ENCODE measurements around the gene PEAR1.

PEAR1 gene

GRCh38 chr1:156935505-156936128 is 42.1 kb downstream of the PEAR1 start:
- DNase-seq (ENCODE audit: low read depth in 1 of 2, low spot score in 1 of 2): no peak

- no peak for DNase-seq (ENCODE audit: low read depth in 1 of 2, low spot score in 1 of 2)
Measured at GRCh38 chr1:156936191-156936590, 42.7 kb downstream of the PEAR1 start.

- no peak for DNase-seq (ENCODE audit: low read depth in 1 of 2, low spot score in 1 of 2)
Measured at GRCh38 chr1:156936721-156937220, 43.3 kb downstream of the PEAR1 start.

GRCh38 chr1:156937883-156938282 is 44.4 kb downstream of the PEAR1 start:
- no peak for DNase-seq (ENCODE audit: low read depth in 1 of 2, low spot score in 1 of 2)

- no peak for DNase-seq (ENCODE audit: low read depth in 1 of 2, low spot score in 1 of 2)
Measured at GRCh38 chr1:156938813-156939212, 45.3 kb downstream of the PEAR1 start.

GRCh38 chr1:156939786-156940334 is 46.3 kb downstream of the PEAR1 start:
- no peak for DNase-seq (ENCODE audit: low read depth in 1 of 2, low spot score in 1 of 2)

- no peak for DNase-seq (ENCODE audit: low read depth in 1 of 2, low spot score in 1 of 2)
Measured at GRCh38 chr1:156941675-156942074, 48.2 kb downstream of the PEAR1 start.

- DNase-seq (ENCODE audit: low read depth in 1 of 2, low spot score in 1 of 2): no peak
Measured at GRCh38 chr1:156942176-156942575, 48.7 kb downstream of the PEAR1 start.

- DNase-seq (ENCODE audit: low read depth in 1 of 2, low spot score in 1 of 2): no peak
Measured at GRCh38 chr1:156942576-156942975, 49.1 kb downstream of the PEAR1 start.

GRCh38 chr1:156943756-156944155 is 50.2 kb downstream of the PEAR1 start:
- no peak for DNase-seq (ENCODE audit: low read depth in 1 of 2, low spot score in 1 of 2)

- no peak for DNase-seq (ENCODE audit: low read depth in 1 of 2, low spot score in 1 of 2)
Measured at GRCh38 chr1:156944268-156944667, 50.8 kb downstream of the PEAR1 start.

- no peak for DNase-seq (ENCODE audit: low read depth in 1 of 2, low spot score in 1 of 2)
Measured at GRCh38 chr1:156944848-156945247, 51.3 kb downstream of the PEAR1 start.

- no peak for DNase-seq (ENCODE audit: low read depth in 1 of 2, low spot score in 1 of 2)
Measured at GRCh38 chr1:156945881-156946661, 52.6 kb downstream of the PEAR1 start.

- no peak for DNase-seq (ENCODE audit: low read depth in 1 of 2, low spot score in 1 of 2)
Measured at GRCh38 chr1:156947127-156947526, 53.6 kb downstream of the PEAR1 start.

GRCh38 chr1:156947818-156948525 is 54.5 kb downstream of the PEAR1 start:
- no peak for DNase-seq (ENCODE audit: low read depth in 1 of 2, low spot score in 1 of 2)

GRCh38 chr1:156948708-156949107 is 55.2 kb downstream of the PEAR1 start:
- no peak for DNase-seq (ENCODE audit: low read depth in 1 of 2, low spot score in 1 of 2)

GRCh38 chr1:156949127-156949526 is 55.6 kb downstream of the PEAR1 start:
- DNase-seq (ENCODE audit: low read depth in 1 of 2, low spot score in 1 of 2): no peak

- DNase-seq (ENCODE audit: low read depth in 1 of 2, low spot score in 1 of 2): no peak
Measured at GRCh38 chr1:156951371-156951770, 57.9 kb downstream of the PEAR1 start.

GRCh38 chr1:156953571-156953970 is 60.1 kb downstream of the PEAR1 start:
- no peak for DNase-seq (ENCODE audit: low read depth in 1 of 2, low spot score in 1 of 2)

- no peak for DNase-seq (ENCODE audit: low read depth in 1 of 2, low spot score in 1 of 2)
Measured at GRCh38 chr1:156956333-156956732, 62.8 kb downstream of the PEAR1 start.

GRCh38 chr1:156957634-156958033 is 64.1 kb downstream of the PEAR1 start:
- no peak for DNase-seq (ENCODE audit: low read depth in 1 of 2, low spot score in 1 of 2)

GRCh38 chr1:156958247-156958714 is 64.8 kb downstream of the PEAR1 start:
- DNase-seq (ENCODE audit: low read depth in 1 of 2, low spot score in 1 of 2): no peak
